Stomach (tissue), 4 donors: Measurements from ENCODE around the gene FAM83B.

Experiments
- CTCF ChIP-seq, 7 experiments: fragments of 450-650 bp in 4 of 7; fragments of 200-600 bp in 3 of 7; sonication (generic) in 3 of 7; IDR thresholded peaks; one replicate each; pipeline ENCODE4 v1.5.1; 2016 to 2019; ENCODE audit warnings: antibody characterized with exemption in 7 of 7, control low read depth in 2 of 7, mild to moderate bottlenecking in 1 of 7
- POLR2AphosphoS5 ChIP-seq, 3 donors: sonication (generic); formaldehyde crosslinking; IDR thresholded peaks; one replicate each; pipeline ENCODE4 v1.6.1; 2016; ENCODE audit warnings: antibody characterized with exemption in 3 of 3

DNA sequence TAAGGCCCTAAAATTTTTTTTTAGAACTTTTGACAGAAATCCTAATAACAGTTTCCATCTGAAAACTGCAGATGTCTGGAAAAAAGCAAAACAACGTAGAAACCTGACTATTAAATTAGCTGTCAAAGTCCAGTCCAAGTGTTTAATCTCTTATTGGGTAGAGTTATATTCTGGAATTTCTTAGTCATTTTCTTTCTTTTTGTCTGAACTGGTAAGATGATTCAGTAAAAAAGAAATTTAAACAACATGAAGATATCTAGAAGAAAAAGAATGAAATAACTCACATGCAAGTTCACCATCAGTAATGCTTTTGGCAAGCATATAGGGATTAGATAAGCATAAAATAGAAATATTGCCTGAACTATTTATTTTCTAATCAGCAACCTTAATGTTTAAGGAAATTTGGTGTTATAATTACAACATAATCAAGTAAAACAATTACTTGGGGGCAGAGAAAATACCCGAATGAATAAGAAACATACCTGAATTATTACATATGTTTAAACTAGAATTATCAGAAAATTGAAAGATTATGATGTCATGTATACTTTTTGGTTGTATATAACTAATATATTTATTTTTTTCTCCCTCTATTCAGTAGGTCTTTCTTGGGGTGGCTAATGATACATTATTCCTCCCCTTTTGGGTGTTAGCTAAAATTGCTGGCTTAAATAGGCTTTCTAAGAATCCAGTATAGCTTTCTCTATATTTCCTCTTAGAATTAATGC, 51.1 kb downstream of the FAM83B start:
- TF ChIP-seq CTCF (IDR thresholded peaks at IDR 0.05) (no peak), POLR2AphosphoS5 (IDR thresholded peaks at IDR 0.05) (no peak)
